HG03196 (cell line): ENCODE data around the gene KCTD16.

ENCODE experiments used
- ATAC-seq: cut with Tn5 transposase; IDR thresholded peaks from one replicate; pipeline ENCODE4 v1.9.1; 2021; ENCODE audit not compliant: unreplicated experiment

The KCTD16 gene

DNA sequence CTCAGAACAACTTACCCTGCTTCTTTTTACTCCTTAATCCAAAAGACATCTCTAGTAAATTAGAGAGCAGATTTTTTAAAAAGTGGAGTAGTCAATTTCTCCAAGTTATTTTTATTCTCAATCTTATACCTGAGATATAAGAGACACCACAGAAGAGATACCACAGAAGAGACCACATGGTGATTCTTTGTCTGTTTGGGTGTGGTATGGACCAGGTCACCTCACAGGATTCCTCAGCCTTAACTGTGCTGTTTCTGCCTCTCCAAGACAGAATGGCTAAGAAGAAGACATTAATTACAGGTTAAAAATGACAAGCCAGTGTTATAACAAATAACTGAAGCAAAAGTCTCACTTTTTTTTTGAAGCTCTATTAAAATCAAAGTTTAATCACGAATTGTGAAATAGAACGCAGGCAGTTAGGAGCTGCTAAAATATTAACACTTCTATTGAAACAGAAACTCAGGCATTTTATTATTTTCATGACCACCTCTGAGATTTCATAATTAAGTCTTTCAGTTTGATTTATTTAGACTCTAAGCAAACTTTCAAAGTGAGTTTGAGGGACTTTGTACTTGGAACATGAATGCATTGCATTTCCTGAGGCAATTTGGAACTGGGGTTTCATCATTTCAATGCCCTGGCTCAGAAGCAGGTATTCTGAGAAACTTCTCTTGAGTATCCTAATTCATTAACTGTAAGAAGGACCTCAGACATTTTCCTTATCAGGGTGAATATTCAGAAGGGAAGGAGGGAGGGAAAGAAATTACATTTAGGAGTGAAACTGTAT, 280.7 kb downstream of the KCTD16 start:
- no peak for ATAC-seq

DNA sequence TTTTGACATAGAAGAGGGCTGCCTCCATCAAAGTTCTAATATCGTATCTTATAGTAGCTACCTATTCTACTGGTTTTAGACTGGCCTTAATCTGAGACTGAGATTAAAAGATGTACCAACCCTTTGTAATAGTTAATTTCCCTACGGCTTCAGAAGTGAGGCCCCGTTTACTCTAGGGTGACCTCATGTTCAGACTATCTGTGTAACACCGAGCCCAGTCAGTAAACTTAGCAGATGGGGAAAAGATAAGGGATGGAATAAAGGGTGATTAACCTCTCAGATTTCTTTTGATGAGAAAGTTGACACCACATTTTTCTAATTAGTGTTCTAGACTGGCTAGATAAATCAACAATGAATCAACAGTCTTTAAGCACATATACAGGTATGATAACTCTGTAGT, 283.1 kb downstream of the KCTD16 start:
- ATAC-seq = no peak

DNA sequence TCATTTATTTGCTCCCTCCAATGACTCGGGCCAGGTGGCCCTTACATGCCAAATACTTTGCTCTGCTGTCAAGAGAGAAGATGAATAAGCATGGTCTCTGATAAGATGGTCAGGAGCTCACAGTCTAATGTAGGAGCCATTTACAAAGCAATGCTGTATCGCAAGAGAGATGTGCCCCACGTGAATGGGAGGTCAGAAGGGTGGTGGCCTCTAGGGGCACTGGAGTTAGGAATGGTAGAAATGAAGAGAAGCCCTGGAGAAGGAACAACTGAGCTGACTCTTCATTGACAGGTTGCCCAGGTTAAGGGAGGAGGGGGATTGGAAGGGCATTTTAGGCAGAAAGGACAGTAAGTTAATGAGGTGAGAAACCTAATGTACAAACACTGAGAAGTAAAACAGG, 286.5 kb downstream of the KCTD16 start:
- ATAC-seq = no peak

DNA sequence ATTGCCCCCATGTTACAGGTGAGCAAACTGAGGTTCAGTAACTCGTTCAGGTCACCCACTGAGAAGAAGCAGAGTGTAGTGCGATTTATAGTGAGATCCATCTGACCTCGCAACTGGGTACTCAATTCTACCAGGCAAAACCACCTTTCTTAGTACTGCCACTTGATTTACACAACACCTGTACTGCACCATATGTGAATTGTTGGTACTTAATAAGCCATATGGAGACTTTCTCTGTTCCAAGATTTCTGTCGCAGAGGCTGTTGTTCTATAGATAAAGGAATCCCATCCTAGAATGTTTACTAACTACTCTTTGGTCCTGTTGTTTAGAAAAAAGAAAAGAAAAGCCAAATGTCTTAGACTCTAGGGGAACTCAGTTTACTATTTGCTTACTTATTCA, 287.5 kb downstream of the KCTD16 start:
- ATAC-seq = no peak

DNA sequence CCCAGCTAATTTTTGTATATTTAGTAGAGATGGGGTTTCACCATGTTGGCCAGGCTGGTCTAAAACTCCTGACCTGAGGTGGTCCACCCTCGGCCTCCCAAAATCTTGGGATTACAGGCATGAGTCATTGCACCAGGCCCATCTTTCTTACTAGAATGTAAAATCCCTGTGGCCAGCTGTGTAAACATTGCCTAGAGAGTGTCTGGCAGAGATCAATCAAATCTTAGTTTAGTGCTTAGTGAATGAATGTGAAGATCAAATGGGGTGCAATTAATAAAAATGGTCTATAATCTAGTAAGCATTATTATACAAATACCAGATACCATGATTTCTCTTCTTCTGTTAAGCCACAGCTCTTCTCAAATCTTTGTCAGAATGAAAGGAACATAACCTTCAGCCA, 289.9 kb downstream of the KCTD16 start:
- ATAC-seq = no peak

DNA sequence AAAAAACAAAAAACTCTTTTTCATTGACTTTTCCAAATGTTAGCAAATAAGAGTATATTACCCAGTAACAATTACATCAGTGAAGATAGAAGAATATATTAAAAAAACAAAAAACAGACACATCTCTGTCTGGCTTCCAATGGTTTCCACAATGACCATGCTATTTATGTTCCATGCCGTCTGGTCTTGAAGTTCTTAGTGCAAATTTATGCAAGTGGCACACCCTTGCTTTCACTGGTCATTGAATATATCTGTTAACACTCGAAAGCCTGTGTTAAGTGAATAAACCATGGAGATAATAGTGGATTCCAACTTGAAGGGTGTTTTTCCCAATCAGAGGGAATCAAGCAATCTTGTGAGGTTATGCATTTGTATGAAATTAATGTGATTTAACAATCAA, 291.9 kb downstream of the KCTD16 start:
- no peak for ATAC-seq

DNA sequence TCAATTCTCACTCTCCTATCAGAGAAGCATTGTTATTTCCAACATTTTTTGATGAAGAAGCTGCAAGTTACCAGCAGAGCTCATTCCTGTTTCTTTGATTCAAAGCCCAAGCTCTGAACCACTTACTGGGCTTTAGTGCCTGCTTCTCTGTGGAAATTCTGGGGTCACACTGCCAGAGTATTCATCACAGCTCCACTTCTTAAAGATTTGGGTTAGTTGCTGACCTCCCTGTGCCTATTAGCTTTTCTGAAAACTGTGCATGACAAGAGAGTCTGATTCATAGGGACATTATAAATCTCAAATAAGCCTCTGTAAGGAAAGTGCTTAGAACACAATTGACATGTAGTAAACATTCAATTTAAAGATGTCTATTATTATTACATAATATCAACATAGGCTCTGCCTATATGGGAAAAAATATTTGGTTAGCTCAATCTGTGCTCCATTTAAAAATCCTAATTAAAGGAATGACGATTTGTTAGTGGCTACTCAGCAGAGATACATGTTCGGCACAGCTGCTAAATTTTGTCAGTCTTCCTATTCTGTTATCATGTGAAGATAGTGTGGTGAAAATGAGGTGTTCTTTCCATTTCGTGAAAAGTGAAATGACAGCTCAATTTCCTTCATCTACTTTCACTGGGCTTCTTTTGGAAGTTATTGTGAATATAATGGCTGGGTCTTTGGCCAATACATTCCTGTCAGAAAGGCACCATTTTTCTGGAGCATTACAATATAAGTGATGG, 293.0 kb downstream of the KCTD16 start:
- ATAC-seq = no peak

DNA sequence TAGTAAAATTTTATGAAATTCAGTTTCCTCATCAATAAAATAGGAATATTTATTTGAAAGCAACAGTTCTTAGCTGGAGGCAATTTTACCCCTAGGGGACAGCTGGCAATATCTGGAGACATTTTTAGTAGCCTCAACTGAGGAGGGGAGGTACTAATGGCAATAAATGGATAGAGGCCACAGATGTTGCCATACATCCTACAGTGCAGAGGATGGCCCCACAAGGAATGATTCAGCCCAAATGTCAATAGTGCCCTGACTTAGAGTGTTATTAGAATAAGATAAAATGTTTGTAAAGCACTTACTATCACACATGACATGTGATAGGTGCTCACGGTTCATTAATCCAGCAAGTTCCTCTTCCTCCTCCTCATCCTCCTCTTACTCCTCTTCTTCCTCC, 293.6 kb downstream of the KCTD16 start:
- ATAC-seq = no peak

DNA sequence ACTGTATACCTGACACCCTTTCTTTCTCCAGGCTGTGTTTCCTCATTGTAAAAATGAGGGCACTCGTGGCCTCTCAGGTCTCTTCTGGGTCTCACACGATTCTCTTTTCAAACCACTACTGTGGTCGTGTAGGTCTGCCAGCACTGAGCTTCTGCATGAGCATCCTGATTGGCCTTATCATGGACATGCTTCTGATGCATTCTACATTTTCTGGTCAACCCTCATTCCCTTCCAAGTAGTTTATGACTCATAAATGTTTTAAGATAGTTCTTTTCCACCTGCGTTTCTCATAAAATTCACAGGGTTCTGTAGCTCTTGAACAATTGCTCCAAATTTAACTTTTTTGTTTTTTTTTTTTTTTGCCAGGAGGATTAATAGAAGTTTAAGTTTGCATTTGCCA, 294.8 kb downstream of the KCTD16 start:
- no peak for ATAC-seq

DNA sequence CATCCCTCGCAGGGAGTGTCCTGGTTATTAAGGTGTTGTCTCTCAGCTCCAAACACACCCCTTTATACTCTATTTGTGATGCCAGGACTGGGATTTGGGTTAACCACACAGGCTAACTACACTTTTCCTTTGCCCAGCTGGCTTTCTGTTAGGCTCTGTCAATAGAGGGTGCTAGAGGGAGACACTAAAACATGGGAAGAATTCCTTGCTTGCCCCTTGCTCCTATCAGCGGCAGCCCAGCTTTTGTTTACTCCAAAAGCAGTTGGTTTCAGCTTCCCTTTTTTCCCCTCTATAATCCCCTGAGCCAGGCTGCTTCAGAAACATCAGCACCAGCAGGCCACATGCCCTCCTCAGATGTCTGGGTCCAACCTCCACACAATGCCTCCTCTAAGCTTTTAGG, 297.1 kb downstream of the KCTD16 start:
- ATAC-seq = no peak

DNA sequence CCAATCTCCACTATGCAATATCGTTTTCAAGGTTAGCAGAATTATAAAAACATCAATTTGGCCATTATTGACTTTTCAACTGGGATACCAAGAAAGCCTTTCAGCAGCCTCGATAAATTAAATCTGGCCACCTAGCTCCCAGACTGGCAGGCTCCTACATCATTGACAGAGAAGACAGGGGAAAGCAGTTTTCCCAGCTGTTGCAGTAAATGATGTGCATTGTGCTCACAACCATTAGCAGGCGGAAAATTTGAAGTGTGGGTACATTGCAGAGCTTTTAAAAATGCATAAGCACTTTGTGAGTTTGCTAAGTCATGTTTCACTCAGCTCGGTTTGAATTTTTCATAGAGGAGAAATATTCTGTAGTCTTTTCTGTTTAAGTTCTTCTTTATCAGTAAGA, 297.9 kb downstream of the KCTD16 start:
- no peak for ATAC-seq

DNA sequence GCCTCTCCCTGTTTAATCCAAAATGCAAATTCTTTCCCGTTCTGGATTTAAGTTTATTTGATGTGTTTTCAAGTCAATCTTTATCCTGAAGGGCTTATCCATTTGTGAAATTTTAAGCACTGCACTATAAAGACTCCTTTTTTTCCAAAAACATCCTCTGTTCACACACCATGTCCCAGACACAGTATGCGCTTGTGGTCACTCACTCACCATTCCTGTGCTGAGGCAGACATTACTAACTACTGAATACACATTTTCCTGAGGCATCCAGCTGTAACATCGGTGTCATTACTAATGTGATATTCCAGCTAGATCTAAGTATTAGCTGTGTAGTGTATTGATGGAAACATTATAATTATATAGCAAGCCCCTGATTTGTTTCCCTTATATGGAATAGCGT, 298.4 kb downstream of the KCTD16 start:
- no peak for ATAC-seq

DNA sequence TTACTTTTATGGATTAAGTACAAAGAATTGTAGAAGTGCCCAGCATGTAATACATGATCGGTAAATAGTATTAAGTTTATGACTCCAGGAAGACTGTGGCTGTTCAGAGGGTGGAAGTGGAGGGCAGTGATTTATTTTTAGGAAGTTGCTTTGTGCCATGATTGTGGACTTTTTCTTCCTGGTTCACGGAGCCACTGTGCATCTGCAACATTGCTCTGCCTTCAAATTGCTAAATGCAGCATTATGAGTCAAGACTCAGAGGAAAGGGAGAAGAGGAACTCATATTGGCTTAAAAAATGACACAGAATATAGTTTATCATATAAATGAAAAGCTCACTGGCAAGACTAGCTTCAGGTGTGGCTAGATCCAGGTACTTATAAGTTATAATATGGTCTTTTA, 301.5 kb downstream of the KCTD16 start:
- no peak for ATAC-seq

DNA sequence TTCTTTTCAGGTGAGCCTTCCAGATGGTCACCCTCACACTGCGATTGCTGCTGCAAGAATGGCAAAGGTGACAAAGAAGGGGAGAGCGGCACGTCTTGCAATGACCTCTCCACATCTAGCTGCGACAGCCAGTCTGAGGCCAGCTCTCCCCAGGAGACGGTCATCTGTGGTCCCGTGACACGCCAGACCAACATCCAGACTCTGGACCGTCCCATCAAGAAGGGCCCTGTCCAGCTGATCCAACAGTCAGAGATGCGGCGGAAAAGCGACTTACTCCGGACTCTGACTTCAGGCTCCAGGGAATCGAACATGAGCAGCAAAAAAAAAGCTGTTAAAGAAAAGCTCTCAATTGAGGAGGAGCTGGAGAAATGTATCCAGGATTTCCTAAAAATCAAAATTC, 303.0 kb downstream of the KCTD16 start:
- ATAC-seq = no peak

DNA sequence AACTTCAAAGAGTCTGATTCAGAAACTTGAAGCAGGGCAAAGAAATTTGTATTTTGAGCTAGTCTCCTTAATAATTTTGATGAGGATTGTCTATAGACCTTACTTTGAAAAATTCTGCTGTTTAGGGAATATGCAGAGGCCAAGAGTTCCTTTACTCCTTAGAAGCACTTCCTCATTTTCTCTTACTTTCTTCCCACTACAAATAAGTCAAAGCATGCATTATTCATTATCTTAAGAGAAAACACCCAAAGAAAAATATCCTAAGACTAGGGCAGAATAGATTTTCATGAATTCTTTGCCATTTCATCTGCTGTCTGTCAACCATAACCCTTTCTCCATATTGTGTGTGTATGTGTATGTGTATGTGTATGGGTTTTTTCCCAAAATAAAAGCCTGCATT, 307.9 kb downstream of the KCTD16 start:
- ATAC-seq = no peak

DNA sequence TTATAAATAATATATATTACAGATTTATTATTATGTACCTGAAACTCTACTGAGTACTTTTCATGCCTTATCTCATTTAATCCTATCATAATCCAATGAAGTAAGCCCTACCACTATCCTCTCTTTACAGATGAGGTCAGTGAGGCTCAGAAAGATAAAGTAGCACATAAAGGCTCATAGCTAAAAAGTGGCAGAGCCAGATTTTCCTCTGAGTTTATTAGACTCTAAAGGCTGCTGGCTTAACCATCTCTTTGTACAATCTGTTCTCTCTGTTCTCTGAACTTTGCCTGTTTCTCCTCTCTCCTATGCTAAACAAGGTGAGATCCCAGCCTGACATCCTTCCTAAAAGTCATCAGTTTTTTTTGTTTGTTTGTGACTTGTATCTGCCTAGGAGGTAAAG, 311.2 kb downstream of the KCTD16 start:
- ATAC-seq = no peak

DNA sequence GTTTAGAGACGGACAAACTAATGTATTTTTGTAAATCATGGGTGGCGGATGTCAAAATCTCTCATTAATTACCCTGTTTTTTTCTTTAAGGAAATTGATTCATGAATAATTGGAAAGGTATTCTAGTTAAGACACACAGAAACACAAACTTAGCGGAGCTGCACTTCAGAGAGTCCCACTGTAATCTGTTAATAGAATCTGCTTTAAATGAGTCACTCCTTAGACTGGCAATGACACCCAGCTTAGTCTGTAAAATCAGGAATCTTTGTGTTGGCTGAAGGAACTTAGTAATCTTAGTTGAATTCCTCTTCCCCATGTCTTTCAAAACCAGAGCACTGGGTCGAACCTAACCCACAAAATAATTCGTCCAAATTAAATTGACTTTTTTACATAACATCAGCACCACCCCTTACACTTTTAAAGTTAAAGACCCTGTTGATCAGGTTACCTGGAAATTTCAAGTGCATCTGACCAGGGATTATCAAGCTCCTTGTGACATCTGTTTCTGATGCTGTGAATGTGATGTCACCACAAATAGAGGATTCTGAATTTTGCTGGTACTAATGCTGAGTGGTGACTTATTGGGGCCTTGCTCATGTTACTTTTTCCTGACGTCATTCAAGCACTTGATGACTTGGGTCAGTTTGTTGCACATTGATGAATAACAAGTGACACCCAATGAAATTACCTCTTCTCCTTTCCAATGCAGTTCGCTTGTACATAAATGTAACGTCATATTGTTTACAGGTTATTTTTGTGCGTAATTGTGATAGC, 313.6 kb downstream of the KCTD16 start:
- no peak for ATAC-seq

DNA sequence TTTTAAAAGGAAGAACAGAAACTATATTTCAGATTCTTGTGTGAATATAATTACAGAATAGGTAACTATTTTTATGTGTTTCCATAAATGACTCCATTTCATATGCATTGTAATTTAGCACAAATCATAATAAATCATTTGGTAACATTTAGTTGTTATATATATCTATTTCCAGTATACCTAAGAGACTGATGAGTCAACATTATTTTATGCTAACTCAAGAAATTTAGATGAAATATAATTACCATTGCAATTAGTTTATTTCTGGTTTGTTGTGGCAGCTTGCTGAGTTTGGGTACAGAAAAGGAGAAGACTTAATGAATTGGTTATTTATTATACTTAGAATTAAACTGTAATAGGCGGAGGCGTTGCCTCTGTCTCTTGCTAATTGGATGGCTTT, 314.9 kb downstream of the KCTD16 start:
- no peak for ATAC-seq

DNA sequence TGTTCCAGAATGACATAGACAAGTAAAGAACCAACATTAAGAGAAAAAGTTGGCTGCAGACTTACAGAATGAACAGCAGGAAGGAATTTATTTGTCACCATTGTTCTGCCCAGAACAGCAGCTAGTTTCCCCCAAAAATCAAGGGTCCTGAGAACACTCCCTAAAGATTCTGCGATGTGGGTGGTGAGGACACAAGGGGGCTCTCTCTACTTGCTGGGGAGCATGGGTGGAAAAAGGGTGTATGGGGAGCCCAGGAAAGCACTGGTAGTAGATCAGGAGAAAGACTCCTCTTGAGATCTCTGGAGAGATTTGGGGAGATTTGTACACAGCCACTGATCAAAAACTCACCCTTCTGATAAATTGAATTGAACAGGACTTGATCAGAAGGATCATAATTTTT, 316.5 kb downstream of the KCTD16 start:
- no peak for ATAC-seq

DNA sequence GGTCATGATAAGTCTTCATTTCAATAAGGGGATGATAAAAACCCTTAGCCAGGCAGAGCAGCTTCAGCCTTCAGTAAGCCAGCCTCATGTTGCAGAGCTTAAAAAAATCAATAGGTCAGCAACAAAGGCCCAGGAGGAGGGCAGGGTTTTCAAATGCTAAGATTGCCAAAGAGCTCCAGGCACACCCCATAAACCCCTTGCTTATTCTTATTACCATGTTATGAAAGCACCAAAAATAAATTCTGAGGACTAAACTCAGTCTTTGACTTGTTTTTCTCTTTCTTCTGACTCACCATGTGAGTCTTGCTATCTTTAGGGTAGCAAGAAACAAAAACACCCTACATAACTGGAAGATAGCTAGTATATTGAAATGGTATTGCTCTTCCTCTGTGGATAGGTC, 317.1 kb downstream of the KCTD16 start:
- ATAC-seq = no peak

DNA sequence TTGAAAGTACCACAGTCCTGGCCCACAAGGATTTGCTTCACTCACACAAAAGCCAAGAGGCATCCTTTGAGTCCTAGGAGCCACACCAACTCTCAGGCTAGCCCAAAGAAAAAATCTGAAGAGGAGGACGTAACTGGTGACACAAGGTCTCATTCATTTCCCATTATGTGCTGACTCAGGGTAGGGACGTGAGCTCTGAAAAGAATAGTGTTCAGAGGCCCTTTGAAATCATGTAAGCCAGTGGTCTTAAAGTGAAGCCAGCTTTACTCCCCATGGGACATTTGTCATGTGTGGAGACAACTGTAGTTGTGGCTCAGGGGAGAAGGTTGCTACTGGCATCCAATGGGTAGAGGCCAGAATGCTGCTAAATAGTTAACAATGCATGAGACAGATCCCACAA, 332.4 kb downstream of the KCTD16 start:
- ATAC-seq = no peak
